ENCODE results near the gene RHOD. TPM values are rescaled to one million over a fixed set of nuclear protein-coding genes. Genes with fewer than 3 reads are reported as not detected.

Gene RHOD
- total and polyA plus RNA-seq, 9 of the 15 experiments (the other 6 are each of a cell fraction or from before 2014, with no cell fraction given) = not detected

DNA sequence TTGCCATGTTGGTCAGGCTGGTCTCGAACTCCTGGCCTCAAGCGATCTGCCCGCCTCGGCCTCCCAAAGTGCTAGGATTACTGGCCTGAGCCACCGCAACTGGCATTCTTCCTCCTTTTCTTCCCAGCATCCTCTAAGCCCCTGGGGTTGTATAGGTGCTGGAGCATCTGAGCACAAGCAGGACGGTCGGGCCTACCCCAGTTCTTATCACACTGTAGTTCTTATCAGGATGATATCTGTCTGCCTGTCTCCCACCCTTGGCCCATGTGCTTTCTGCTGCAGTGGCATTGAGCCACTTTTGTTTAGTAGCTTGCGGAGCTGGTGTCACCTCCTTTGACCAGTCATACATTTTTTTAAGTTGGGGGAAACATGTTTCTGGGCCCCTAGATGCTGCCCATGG lies 1.9 kb downstream of the RHOD start:
- no peaks in the 10 kb centered on the region for H4K20me1 ChIP-seq (replicated peaks; ENCODE audit: control insufficient read depth, insufficient read depth, low read length)
- H3K4me1 ChIP-seq (replicated peaks in 1 of 2; ENCODE audit: control insufficient read depth in 2 of 2, insufficient read depth in 2 of 2, low read length in 2 of 2) = peaks cover 26 to 41% of the 10 kb centered on the region in 2 experiments
- no peaks in the 10 kb centered on the region for H3K36me3 ChIP-seq (ENCODE audit: control insufficient read depth, insufficient read depth, low read length)
- no peak overlapping the region for H3K27ac ChIP-seq (ENCODE audit: extremely low read depth, low read depth, low read length)
- FAIRE-seq (no peak), DNase-seq (ENCODE audit: extremely low read depth in 1 of 4, low spot score in 3 of 4) (no peak), ATAC-seq (no peak)
- no peak overlapping the region for H2AFZ ChIP-seq (ENCODE audit: low read depth, low read length)
- no peak overlapping the region for H3K4me2 ChIP-seq (ENCODE audit: insufficient read depth, low read length)
- no peak overlapping the region for H3K9ac ChIP-seq (ENCODE audit: insufficient read depth in 1 of 2, low read depth in 2 of 2, low read length in 2 of 2)
- no peak overlapping the region for H3K4me3 ChIP-seq
- H3K9me3 ChIP-seq (replicated peaks; ENCODE audit: control insufficient read depth, insufficient read depth, low read depth, low read length) = no peaks in the 10 kb centered on the region
- H3K9me1 ChIP-seq (ENCODE audit: control insufficient read depth, insufficient read depth, low read length) = no peaks in the 10 kb centered on the region
- in situ Hi-C loops (cut with MboI) (no loop called here), intact Hi-C loops (cut with micrococcal nuclease) (no loop called here)
- ChIA-PET CTCF (ENCODE audit: low intra/inter-chr PET ratio) (no interaction called here), POLR2A (interaction anchor here (1.0 kb wide), 1 partner anchor 16 kb away, joined by 3 read pairs; no protein-coding TSS in a partner anchor)
- no peaks in the 10 kb centered on the region for H3K27me3 ChIP-seq (ENCODE audit: control insufficient read depth in 2 of 2, insufficient read depth in 2 of 2, low read length in 2 of 2)
- H3K79me2 ChIP-seq (ENCODE audit: control insufficient read depth, insufficient read depth, low read length) = no peaks in the 10 kb centered on the region
- WGBS (ENCODE audit: insufficient coverage, low coverage, missing lambda C conversion rate) = 41% methylated on average over 8 of the region's 8 CpGs
- BruUV-seq (replicated peaks) = no TSS peak
- TF ChIP-seq, protein P1, sequence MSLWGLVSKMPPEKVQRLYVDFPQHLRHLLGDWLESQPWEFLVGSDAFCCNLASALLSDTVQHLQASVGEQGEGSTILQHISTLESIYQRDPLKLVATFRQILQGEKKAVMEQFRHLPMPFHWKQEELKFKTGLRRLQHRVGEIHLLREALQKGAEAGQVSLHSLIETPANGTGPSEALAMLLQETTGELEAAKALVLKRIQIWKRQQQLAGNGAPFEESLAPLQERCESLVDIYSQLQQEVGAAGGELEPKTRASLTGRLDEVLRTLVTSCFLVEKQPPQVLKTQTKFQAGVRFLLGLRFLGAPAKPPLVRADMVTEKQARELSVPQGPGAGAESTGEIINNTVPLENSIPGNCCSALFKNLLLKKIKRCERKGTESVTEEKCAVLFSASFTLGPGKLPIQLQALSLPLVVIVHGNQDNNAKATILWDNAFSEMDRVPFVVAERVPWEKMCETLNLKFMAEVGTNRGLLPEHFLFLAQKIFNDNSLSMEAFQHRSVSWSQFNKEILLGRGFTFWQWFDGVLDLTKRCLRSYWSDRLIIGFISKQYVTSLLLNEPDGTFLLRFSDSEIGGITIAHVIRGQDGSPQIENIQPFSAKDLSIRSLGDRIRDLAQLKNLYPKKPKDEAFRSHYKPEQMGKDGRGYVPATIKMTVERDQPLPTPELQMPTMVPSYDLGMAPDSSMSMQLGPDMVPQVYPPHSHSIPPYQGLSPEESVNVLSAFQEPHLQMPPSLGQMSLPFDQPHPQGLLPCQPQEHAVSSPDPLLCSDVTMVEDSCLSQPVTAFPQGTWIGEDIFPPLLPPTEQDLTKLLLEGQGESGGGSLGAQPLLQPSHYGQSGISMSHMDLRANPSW (CRISPR knock-in tag; IDR thresholded peaks at IDR 0.05) = no peak
- no peak for TF ChIP-seq BRCA1 (IDR thresholded peaks at IDR 0.05)
- TF ChIP-seq BRCA1 (CRISPR knock-in tag; IDR thresholded peaks at IDR 0.05) = no peak
- TF ChIP-seq TBL1XR1 (IDR thresholded peaks at IDR 0.05; ENCODE audit: low read length in 2 of 2) = no peak
- no peak for TF ChIP-seq FOS (IDR thresholded peaks at IDR 0.05; ENCODE audit: extremely low read depth, insufficient read length)

Measured in K562 (cell line).